Fibroblast of peridontal ligament (primary cell): ENCODE results near the gene ACD.
A peak's percentile ranks its signal among the peaks of the same experiment; 100 is the strongest.

Experiments
- DNase-seq: peaks from one replicate; pipeline ENCODE4 v3.0.0-alpha.2; 2010; ENCODE audit errors: extremely low read depth

ACD gene

GRCh38 chr16:67647681-67648080, 12.4 kb downstream of the ACD start:
- DNase-seq, result no peak

DNA sequence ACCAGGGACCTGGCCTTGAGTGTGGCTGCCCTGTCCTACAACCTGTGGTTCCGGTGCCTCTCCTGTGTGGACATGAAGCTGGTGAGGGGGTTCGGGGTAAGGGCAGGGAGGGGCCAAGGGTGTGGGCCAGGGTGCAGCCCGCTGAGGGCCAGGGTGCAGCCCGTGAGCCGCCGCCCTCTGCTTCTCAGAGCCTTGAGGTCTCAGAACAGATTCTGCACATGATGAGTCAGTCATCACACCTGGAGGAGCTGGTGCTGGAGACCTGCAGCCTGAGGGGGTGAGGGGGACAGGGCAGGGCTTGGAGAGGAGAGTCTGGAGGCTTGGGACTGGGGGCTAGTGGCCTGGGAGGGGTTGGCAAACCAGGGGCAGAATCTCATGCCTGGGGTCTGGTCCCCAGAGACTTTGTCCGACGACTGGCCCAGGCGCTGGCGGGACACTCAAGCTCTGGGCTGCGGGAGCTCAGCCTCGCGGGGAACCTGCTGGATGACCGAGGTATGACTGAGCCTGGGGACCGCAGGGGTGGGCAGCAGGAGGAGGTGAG, 12.9 kb downstream of the ACD start:
- no peak for DNase-seq

GRCh38 chr16:67645397-67646121, 14.5 kb downstream of the ACD start:
- DNase-seq, result no peak

DNA sequence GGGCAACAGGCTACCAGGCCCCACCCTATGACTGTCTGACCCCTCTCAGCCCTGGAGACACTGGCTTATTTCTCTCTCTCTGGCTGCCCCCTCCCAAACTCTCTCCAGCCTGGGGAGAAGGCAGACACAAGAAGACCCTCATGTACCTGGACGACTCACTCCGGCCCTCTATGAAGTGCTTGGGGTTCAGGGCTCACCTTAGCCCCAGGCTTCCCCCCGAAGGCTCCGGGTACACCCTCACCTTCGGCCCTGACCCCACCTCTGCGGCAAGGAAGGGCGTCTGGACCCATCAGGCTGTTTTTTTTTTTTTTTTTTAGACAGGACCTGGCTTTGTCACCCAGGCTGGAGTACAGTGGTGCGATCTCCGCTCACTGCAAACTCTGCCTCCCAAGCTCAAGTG, 16.0 kb downstream of the ACD start:
- no peak for DNase-seq

GRCh38 chr16:67641779-67642708, 18.0 kb downstream of the ACD start:
- DNase-seq, result peak; percentile 65

DNA sequence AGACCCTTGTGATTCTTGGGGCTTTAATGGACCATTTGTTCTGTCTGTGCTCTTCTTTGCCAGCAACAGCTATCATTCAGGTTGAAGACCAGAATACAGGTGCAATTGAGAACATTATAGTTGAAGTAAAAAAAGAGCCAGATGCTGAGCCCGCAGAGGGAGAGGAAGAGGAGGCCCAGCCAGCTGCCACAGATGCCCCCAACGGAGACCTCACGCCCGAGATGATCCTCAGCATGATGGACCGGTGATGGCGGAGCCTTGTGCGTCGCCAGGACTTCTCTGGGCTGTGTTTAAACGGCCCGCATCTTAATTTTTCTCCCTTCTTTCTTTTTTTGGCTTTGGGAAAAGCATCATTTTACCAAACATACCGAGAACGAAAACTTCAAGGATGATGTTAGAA, 22.4 kb downstream of the ACD start:
- DNase-seq, result no peak

DNA sequence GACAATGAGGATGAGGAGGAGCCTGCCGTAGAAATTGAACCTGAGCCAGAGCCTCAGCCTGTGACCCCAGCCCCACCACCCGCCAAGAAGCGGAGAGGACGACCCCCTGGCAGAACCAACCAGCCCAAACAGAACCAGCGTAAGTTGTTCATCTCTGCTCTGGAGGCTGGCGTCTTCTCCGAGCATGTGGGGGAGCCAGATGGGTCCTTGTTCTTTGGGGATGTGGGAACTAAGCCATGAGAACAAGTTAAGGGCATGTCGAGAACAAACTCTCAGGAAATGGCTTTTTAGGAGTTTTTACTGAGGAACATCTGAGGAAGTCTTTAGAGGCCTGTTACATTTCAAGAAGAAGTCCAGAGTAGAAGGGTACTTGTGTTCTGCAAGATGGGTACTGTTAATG, 23.3 kb downstream of the ACD start:
- no peak for DNase-seq

GRCh38 chr16:67632415-67633172, 27.5 kb downstream of the ACD start:
- DNase-seq, result peak; percentile 55

DNA sequence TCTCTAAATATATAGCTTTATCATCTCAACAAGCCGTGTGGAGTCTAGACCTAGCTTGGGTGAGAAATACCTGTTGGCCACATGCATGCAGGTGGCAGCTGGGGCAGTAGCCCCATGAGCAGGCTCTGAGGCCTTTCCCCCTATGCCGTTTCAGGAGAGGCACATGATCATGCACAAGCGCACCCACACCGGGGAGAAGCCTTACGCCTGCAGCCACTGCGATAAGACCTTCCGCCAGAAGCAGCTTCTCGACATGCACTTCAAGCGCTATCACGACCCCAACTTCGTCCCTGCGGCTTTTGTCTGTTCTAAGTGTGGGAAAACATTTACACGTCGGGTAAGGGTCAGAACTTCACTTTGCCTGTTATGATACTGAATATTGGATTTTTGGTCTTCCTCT, 31.8 kb downstream of the ACD start:
- DNase-seq, result no peak

- DNase-seq, result no peak
Measured at GRCh38 chr16:67613808-67614207, 46.3 kb downstream of the ACD start.

DNA sequence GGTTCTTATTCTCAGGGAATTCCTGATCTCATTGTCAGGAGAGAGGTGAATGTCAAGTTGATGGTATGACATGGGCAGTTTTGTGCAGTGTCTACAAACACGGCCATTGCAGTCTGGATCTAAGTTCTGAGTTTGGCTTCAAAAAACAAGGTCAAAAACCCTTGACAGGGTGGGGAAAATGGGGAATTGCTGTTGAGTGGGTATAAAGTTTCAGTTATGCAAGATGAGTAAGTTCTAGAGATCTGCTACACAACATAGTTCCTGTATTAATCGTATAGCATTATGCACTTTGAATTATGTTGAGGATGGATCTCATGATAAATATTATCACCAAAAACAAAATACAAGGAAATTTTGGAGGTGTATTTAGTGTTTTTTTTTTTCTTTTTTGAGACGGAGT, 51.7 kb downstream of the ACD start:
- no peak for DNase-seq
